Small intestine (tissue), 7 donors: ENCODE measurements around the gene PRDM7. TPM values are rescaled to one million over a fixed set of nuclear protein-coding genes. Genes with fewer than 3 reads are reported as not detected.
"Not testable (repeated sequence)": the region's sequence is repeated elsewhere in the genome, so short reads cannot be mapped to it uniquely, and the experiment has no call there.

Experiments used
- DNase-seq, 2 donors: peaks; one replicate each; pipeline versions ENCODE4 v3.0.0 to v3.0.0-alpha.2; 2013
- FAIRE-seq: peaks from 2 replicates; lab custom pipeline; 2012; peaks lifted over from hg19 to GRCh38; lab: Jason Lieb, UNC
- H3K27ac ChIP-seq, 3 donors: one replicate each; pipeline ENCODE4 v1.5.1; 2013; ENCODE audit warnings: low read length in 2 of 3, mild to moderate bottlenecking in 2 of 3, control low read depth in 1 of 3, inconsistent platforms in 1 of 3, low read depth in 1 of 3, moderate library complexity in 1 of 3
- H3K27me3 ChIP-seq, 3 donors: one replicate each; pipeline ENCODE4 v1.6.1; 2013; ENCODE audit warnings: low read length in 3 of 3, inconsistent platforms in 1 of 3; ENCODE audit not compliant: control insufficient read depth in 3 of 3, insufficient read depth in 3 of 3
- H3K36me3 ChIP-seq, 3 donors: one replicate each; pipeline ENCODE4 v1.6.1; 2013; ENCODE audit warnings: low read length in 3 of 3, inconsistent platforms in 1 of 3, low read depth in 1 of 3, mild to moderate bottlenecking in 1 of 3, moderate library complexity in 1 of 3; ENCODE audit not compliant: control insufficient read depth in 3 of 3, insufficient read depth in 2 of 3
- H3K4me1 ChIP-seq, 3 donors: one replicate each; pipeline ENCODE4 v1.6.1; 2013; ENCODE audit warnings: low read length in 2 of 3, inconsistent platforms in 1 of 3, low read depth in 1 of 3, mild to moderate bottlenecking in 1 of 3, moderate library complexity in 1 of 3; ENCODE audit not compliant: control insufficient read depth in 3 of 3, insufficient read depth in 2 of 3
- H3K4me3 ChIP-seq, 3 donors: one replicate each; pipeline ENCODE4 v1.5.1; 2013; ENCODE audit warnings: low read length in 3 of 3, control low read depth in 1 of 3, inconsistent platforms in 1 of 3, low read depth in 1 of 3, mild to moderate bottlenecking in 1 of 3, moderate library complexity in 1 of 3
- H3K9me3 ChIP-seq, 2 donors: one replicate each; pipeline ENCODE4 v1.6.1; 2013; ENCODE audit warnings: low read depth in 1 of 2, low read length in 1 of 2; ENCODE audit not compliant: control insufficient read depth in 2 of 2, insufficient read depth in 1 of 2
- WGBS, 3 donors: extraction: QIAGEN DNeasy Blood & Tissue Kit; methylation state at CpG; one replicate each; pipeline ENCODE4 v1.1.7; 2013; 5-methylcytosine and 5-hydroxymethylcytosine counted together
- polyA plus RNA-seq, 4 donors: library from polyadenylated mRNA; stranded (reverse) in 3 of 4; unstranded in 1 of 4; fragments of 200-250 nt in 3 of 4; fragments of 120-200 nt in 1 of 4; gene quantifications; one replicate each; pipeline versions ENCODE4 v1.2.1 to v1.2.3, GENCODE V29; 2013
- donor health status: healthy with polysubstance abuse.
- donor health status: control.
- donor health status: control.
- donor health status: Bipolar disorder and iron deficiency.
- donor health status: healthy.

The PRDM7 gene
- polyA plus RNA-seq, 4 donors = 0.01 TPM; not detected in 3

GRCh38 chr16:90057738-90058173 is 19.4 kb downstream of the PRDM7 start:
- 46 to 53% (median 48%) methylated on average over 8 of the region's 8 CpGs for WGBS, 3 donors
- Histone ChIP-seq H3K27ac (no peak overlapping the region), H3K4me1 (peaks cover 0 to 4% (median 0%) of the 10 kb centered on the region in 3 donors), H3K27me3 (no peaks in the 10 kb centered on the region), H3K4me3 (no peak overlapping the region), H3K36me3 (no peaks in the 10 kb centered on the region), H3K9me3 (peaks cover 0 to 24% of the 10 kb centered on the region in 2 donors)
- peak in 1 of 2 donors; percentile 40 for DNase-seq
- FAIRE-seq = no peak

DNA sequence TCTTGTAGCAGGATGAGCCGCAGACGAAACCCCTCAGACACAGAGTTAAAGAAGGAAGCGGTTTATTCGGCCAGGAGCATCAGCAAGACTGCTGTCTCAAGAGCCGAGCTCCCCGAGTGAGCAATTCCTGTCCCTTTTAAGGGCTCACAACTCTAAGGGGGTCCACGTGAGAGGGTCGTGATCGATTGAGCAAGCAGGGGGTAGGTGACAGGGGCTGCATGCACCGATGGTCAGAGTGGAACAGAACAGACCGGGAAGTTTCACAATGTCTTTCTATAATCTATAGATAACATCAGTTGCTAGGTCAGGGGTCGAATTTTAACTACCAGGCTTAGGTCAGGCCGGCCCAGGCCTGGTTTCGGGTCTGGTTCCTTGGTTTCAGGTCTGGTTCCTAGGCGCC is 20.6 kb downstream of the PRDM7 start:
- FAIRE-seq, H3K4me3 ChIP-seq, H3K4me1 ChIP-seq, H3K27me3 ChIP-seq, H3K36me3 ChIP-seq, DNase-seq, H3K27ac ChIP-seq: not testable (repeated sequence)
- H3K9me3 ChIP-seq = peaks cover 0 to 24% of the 10 kb centered on the region in 2 donors
- 78 to 85% (median 83%) methylated on average over 15 of the region's 15 CpGs for WGBS, 3 donors

DNA sequence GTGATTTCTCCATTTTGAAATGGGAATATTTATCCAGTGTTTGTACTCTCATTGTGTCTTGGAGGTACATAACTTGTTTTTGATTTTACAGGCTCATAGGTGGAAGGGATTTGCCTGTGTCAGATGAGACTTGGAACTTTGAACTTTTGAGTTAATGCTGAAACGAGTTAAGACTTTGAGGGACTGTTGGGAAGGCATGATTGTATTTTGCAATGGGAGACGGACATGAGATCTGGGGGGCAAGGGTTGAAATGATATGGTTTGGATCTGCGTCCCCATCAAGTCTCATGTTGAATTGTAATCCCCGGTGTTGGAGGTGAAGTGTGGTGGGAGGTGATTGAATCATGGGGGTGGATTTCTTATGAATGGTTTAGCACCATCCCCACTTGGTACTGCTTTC is 21.8 kb downstream of the PRDM7 start:
- Histone ChIP-seq H3K27ac (peak overlapping the region in 1 of 3 donors; percentile 47), H3K27me3 (no peaks in the 10 kb centered on the region), H3K9me3 (peaks cover 0 to 24% of the 10 kb centered on the region in 2 donors), H3K4me1 (peaks cover 0 to 4% (median 0%) of the 10 kb centered on the region in 3 donors), H3K36me3 (no peaks in the 10 kb centered on the region), H3K4me3 (no peak overlapping the region)
- DNase-seq (peak in 1 of 2 donors; percentile 60), FAIRE-seq (no peak)
- WGBS, 3 donors = 45 to 64% (median 51%) methylated on average over 4 of the region's 4 CpGs

DNA sequence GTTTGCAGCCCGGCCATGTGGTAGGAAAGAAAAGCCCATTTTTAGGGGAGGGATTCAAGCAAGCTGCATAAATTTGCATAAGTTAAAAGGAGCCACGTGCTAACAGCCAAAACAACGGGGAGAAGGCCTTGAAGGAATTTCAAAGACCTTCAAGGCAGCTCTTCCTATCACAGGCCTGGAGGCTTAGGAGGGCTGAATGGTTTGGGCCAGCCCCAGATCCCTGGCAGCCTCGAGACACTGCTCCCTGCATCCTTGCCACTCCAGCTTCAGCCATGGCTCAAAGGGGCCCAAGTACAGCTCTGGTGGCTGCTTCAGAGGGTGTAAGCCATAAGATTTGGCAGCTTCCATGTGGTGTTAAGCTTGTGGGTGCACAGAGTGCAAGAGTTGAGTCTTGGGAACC is 22.6 kb downstream of the PRDM7 start:
- WGBS, 3 donors = 40 to 58% (median 46%) methylated on average over 4 of the region's 4 CpGs
- H3K36me3 ChIP-seq = no peaks in the 10 kb centered on the region
- peaks cover 0 to 24% of the 10 kb centered on the region in 2 donors for H3K9me3 ChIP-seq
- peaks cover 0 to 4% (median 0%) of the 10 kb centered on the region in 3 donors for H3K4me1 ChIP-seq
- H3K4me3 ChIP-seq = no peak overlapping the region
- H3K27me3 ChIP-seq = no peaks in the 10 kb centered on the region
- H3K27ac ChIP-seq = no peak overlapping the region
- FAIRE-seq (no peak), DNase-seq (no peak)

DNA sequence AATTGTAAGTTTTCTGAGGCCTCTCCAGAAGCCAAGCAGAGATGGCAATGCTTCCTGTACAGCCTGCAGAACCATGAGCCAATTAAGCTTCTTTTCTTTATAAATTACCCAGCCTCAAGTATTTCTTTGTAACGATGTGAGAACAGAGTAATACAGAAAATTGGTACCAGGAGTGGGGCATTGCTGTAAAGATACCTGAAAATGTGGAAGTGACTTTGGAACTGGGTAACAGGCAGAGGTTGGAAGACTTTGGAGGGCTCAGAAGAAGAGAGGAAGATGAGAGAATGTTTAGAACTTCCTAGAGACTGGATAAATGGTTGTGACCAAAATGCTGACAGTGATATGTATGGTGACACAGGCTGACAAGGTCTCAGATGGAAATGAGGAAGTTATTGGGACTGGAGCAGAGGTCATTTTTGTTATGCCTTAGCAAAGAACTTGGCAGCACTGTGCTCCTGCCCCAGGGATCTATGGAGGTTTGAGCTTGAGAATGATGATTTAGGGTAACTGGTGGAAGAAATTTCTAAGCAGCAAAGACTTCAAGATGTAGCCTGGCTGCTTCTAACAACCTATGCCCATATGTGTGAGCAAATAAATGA is 23.1 kb downstream of the PRDM7 start:
- Histone ChIP-seq H3K27me3 (no peaks in the 10 kb centered on the region), H3K36me3 (no peaks in the 10 kb centered on the region), H3K4me1 (peaks cover 0 to 4% (median 0%) of the 10 kb centered on the region in 3 donors), H3K27ac (no peak overlapping the region), H3K9me3 (peaks cover 0 to 24% of the 10 kb centered on the region in 2 donors), H3K4me3 (no peak overlapping the region)
- FAIRE-seq (no peak), DNase-seq (no peak)
- WGBS, 3 donors = 72 to 81% (median 73%) methylated on average over 1 of the region's 1 CpG

DNA sequence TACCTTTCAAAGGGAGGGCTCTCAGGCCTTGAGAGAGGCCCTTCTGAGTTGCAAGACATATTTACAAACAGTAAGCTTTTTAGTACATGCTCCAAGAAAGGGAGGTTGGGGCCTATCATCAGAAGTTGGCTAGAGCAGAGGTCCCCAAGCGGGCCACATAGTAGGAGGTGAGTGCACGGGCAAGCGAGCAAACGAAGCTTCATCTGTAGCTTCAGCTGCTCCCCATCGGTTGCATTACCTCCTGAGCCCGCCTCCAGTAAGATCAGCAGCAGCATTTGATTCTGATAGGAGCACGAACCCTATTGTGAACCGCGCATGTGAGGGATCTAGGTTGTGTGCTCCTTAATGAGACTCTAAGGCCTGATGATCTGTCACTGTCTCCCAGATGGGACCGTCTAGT is 26.2 kb downstream of the PRDM7 start:
- H3K27ac ChIP-seq = no peak overlapping the region
- peaks cover 0 to 3% (median 0%) of the 10 kb centered on the region in 3 donors for H3K27me3 ChIP-seq
- no peak for FAIRE-seq
- no peak for DNase-seq
- WGBS, 3 donors = 85 to 87% (median 86%) methylated on average over 10 of the region's 10 CpGs
- no peak overlapping the region for H3K4me3 ChIP-seq
- no peaks in the 10 kb centered on the region for H3K36me3 ChIP-seq
- H3K9me3 ChIP-seq = peaks cover 0 to 21% of the 10 kb centered on the region in 2 donors
- peaks cover 0 to 12% (median 4%) of the 10 kb centered on the region in 3 donors for H3K4me1 ChIP-seq

DNA sequence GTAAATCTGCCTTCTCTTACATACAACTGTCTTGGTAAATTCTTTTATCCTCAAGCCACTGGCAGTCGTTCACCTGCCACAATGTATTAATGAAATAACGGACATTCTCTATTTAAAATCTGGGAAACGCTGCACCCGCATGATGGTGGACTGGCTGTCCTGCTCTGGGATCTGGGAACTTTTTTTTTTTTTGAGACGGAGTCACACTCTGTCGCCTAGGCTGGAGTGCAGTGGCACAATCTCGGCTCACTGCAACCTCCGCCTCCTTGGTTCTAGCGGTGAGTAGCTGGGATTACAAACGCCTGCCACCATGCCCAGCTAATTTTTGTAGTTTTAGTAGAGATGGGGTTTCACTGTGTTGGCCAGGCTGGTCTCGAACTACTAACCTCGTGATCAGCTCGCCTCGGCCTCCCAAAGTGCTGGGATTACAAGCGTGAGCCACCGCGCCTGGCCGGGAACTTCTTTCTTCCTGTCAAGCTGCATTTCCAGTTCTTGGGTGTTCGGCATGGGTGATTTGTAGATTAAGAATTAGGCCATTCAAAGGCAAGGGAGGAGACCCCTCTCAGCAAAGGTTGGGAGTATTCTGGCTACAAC is 28.3 kb downstream of the PRDM7 start:
- peaks cover 0 to 7% (median 0%) of the 10 kb centered on the region in 3 donors for H3K36me3 ChIP-seq
- H3K27ac ChIP-seq = no peak overlapping the region
- no peak for FAIRE-seq
- peaks cover 0 to 12% (median 4%) of the 10 kb centered on the region in 3 donors for H3K4me1 ChIP-seq
- no peak for DNase-seq
- 78 to 88% (median 86%) methylated on average over 19 of the region's 19 CpGs for WGBS, 3 donors
- peaks cover 0 to 7% of the 10 kb centered on the region in 2 donors for H3K9me3 ChIP-seq
- peaks cover 0 to 3% (median 0%) of the 10 kb centered on the region in 3 donors for H3K27me3 ChIP-seq
- H3K4me3 ChIP-seq = no peak overlapping the region

DNA sequence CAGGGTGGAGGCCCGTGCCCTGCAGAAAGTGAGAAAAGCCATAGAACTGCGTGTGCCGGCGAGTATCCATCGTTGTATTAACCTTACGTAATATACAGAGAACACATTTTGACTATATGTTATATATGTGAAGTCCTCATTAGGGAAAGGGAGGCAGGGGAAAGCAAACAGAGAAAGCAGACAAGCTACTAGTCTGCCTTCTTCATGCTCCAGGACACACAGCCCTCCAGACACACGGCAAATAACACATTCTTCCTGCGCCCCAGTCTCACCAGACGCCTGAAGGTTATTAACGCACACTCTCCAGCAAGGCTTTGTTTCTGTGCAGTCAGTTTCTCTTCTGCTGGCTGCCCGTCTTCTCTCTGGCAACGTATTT is 28.8 kb downstream of the PRDM7 start:
- Histone ChIP-seq H3K4me3 (no peak overlapping the region), H3K9me3 (peaks cover 0 to 2% of the 10 kb centered on the region in 2 donors), H3K27me3 (peaks cover 0 to 3% (median 0%) of the 10 kb centered on the region in 3 donors), H3K36me3 (peaks cover 0 to 12% (median 0%) of the 10 kb centered on the region in 3 donors), H3K27ac (no peak overlapping the region), H3K4me1 (peaks cover 0 to 12% (median 4%) of the 10 kb centered on the region in 3 donors)
- DNase-seq (no peak), FAIRE-seq (no peak)
- WGBS, 3 donors = 45 to 59% (median 55%) methylated on average over 12 of the region's 12 CpGs
